K562 (cell line): ENCODE results near the gene IFITM2. TPM values are rescaled to one million over a fixed set of nuclear protein-coding genes. Genes with fewer than 3 reads are reported as not detected.

Experiments
- KDM2B ChIP-seq: fragments of 250-450 bp; sonication (Bioruptor Pico); IDR thresholded peaks from 2 replicates; pipeline ENCODE4 v1.8.0; 2021; ENCODE audit warnings: mild to moderate bottlenecking, moderate library complexity
- NUFIP1 ChIP-seq: fragments of 450-650 bp; IDR thresholded peaks from 2 replicates; pipeline ENCODE4 v1.6.1; 2018; ENCODE audit not compliant: partially characterized antibody
- POLR2G ChIP-seq: fragments of 200-400 bp; formaldehyde crosslinking; IDR thresholded peaks from 2 replicates; pipeline ENCODE4 v1.6.1; 2017; ENCODE audit warnings: low read depth, mild to moderate bottlenecking, antibody characterized with exemption, low read length, moderate library complexity
- PPARD ChIP-seq: fragments of 250-450 bp; sonication (Bioruptor Pico); IDR thresholded peaks from 2 replicates; pipeline ENCODE4 v1.8.0; 2022; ENCODE audit warnings: inconsistent platforms, mild to moderate bottlenecking, moderate library complexity
- SRF ChIP-seq, 2 experiments: fragments of 250-450, 450-650 bp in 1 of 2; sonication (Bioruptor Pico) in 1 of 2; sonication (generic) in 1 of 2; formaldehyde crosslinking; IDR thresholded peaks; 2 replicates each; pipeline versions ENCODE4 v1.5.0 to v1.5.1; 2020 to 2022; ENCODE audit warnings: mild to moderate bottlenecking in 1 of 2, missing genetic modification reagents in 1 of 2
- ZC3H11A ChIP-seq: IDR thresholded peaks from 2 replicates; pipeline ENCODE4 v1.6.1; 2012; ENCODE audit warnings: low read depth, low read length, improper control_type of control experiment
- ZNF76 ChIP-seq: fragments of 250-450 bp; sonication (Bioruptor Pico); IDR thresholded peaks from 2 replicates; pipeline ENCODE4 v1.4.0; 2020; ENCODE audit warnings: mild to moderate bottlenecking, moderate library complexity, borderline replicate concordance
- polyA plus RNA-seq, 8 experiments: library from polyadenylated mRNA; depleted of rRNA in 4 of 8; stranded (reverse) in 5 of 8; unstranded in 3 of 8; fragments of >200 nt; fragmentation: Nextera tagmentation in 2 of 8; fragmentation: Illumina TruSeq in 1 of 8; extraction: Ambion mirVana in 2 of 8; extraction: Trizol in 1 of 8; gene quantifications; 2 replicates each; pipeline versions ENCODE4 v1.2.1 to v1.2.3, GENCODE V29; 2011 to 2014; ENCODE audit warnings: inconsistent platforms in 1 of 8, missing spikeins in 1 of 8
- total RNA-seq, 7 experiments: library from RNA; depleted of rRNA in 6 of 7; stranded (reverse); fragments of >200 nt in 6 of 7; fragmentation: Illumina TruSeq in 2 of 7; extraction: Trizol in 2 of 7; gene quantifications; 2 replicates each; pipeline versions ENCODE4 v1.2.1 to v1.2.3, GENCODE V29; 2011 to 2021; ENCODE audit warnings: low replicate concordance in 1 of 7
- TF ChIP-seq, protein P1 (sequence below), 2 experiments: fragments of 450-650 bp; formaldehyde crosslinking in 1 of 2; IDR thresholded peaks; 2 replicates each; pipeline versions ENCODE4 v1.4.0 to v1.6.1; 2014 to 2020; ENCODE audit warnings: mild to moderate bottlenecking in 2 of 2, borderline replicate concordance in 1 of 2, low read depth in 1 of 2
- TF ChIP-seq, protein P2 (sequence below): fragments of 450-650 bp; IDR thresholded peaks from 2 replicates; pipeline ENCODE4 v1.6.1; 2016
- TF ChIP-seq, protein P3 (sequence below): fragments of 250-450 bp; sonication (Bioruptor Pico); IDR thresholded peaks from 2 replicates; pipeline ENCODE4 v1.8.0; 2022; ENCODE audit warnings: inconsistent platforms, mild to moderate bottlenecking, moderate library complexity, borderline replicate concordance
- TF ChIP-seq, protein P4 (sequence below): fragments of 250-450 bp; sonication (Bioruptor Pico); IDR thresholded peaks from 2 replicates; pipeline ENCODE4 v1.5.0; 2020; ENCODE audit warnings: mild to moderate bottlenecking
- TF ChIP-seq, protein P5 (sequence below): sonication (generic); formaldehyde crosslinking; IDR thresholded peaks from 2 replicates; pipeline ENCODE4 v1.8.1; 2023; ENCODE audit warnings: mild to moderate bottlenecking, missing genetic modification reagents

Gene IFITM2
- total and polyA plus RNA-seq, 9 of the 15 experiments (the other 6 are each of a cell fraction or from before 2014, with no cell fraction given): 52.8 to 4,872 (median 356) TPM

DNA sequence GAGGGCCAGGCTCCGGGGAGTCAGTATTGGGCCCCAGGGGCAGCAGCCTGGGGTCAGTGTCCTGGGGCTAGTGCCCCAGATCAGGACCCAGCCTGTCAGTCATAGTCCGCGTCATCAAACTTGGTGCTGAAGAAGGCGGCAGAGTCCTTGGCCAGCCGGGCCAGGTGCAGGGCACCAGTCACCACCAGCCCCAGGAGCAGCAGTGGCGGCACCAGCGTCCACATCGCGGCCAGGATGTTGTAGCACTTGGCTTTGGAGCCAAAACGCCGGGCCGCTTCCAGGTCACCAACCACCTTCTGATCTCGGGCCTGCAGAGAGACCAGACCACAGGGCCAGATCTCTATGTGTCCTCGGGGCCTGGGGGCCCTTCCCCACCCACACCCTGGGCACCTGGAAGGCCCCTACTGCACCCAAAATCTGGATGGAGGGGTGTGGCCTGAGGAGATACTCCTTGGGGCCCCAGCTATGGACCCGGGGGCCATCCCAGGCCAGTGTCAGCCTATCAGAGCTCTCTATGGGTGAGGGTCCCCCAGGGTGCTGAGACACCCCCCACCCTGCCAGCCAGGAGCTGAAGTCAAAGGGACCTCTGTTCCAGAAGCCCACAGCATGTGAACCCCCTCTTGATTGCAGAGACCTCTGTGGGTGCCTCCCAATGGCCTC lies 9.1 kb upstream of the IFITM2 start (continued):
- TF ChIP-seq, protein P1, sequence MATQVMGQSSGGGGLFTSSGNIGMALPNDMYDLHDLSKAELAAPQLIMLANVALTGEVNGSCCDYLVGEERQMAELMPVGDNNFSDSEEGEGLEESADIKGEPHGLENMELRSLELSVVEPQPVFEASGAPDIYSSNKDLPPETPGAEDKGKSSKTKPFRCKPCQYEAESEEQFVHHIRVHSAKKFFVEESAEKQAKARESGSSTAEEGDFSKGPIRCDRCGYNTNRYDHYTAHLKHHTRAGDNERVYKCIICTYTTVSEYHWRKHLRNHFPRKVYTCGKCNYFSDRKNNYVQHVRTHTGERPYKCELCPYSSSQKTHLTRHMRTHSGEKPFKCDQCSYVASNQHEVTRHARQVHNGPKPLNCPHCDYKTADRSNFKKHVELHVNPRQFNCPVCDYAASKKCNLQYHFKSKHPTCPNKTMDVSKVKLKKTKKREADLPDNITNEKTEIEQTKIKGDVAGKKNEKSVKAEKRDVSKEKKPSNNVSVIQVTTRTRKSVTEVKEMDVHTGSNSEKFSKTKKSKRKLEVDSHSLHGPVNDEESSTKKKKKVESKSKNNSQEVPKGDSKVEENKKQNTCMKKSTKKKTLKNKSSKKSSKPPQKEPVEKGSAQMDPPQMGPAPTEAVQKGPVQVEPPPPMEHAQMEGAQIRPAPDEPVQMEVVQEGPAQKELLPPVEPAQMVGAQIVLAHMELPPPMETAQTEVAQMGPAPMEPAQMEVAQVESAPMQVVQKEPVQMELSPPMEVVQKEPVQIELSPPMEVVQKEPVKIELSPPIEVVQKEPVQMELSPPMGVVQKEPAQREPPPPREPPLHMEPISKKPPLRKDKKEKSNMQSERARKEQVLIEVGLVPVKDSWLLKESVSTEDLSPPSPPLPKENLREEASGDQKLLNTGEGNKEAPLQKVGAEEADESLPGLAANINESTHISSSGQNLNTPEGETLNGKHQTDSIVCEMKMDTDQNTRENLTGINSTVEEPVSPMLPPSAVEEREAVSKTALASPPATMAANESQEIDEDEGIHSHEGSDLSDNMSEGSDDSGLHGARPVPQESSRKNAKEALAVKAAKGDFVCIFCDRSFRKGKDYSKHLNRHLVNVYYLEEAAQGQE (IDR thresholded peaks at IDR 0.05; ENCODE audit: borderline replicate concordance): no peak
- TF ChIP-seq, protein P1 (CRISPR knock-in tag; IDR thresholded peaks at IDR 0.05; ENCODE audit: low read depth): 0 out of 2 replicates have a peak, but pooled peaks have one; percentile 32
- no peak for TF ChIP-seq PPARD
- TF ChIP-seq, protein P2, sequence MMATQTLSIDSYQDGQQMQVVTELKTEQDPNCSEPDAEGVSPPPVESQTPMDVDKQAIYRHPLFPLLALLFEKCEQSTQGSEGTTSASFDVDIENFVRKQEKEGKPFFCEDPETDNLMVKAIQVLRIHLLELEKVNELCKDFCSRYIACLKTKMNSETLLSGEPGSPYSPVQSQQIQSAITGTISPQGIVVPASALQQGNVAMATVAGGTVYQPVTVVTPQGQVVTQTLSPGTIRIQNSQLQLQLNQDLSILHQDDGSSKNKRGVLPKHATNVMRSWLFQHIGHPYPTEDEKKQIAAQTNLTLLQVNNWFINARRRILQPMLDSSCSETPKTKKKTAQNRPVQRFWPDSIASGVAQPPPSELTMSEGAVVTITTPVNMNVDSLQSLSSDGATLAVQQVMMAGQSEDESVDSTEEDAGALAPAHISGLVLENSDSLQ: 0 out of 2 replicates have a peak, but pooled peaks have one; percentile 50
- no peak for TF ChIP-seq ZC3H11A
- peak; percentile 71 for TF ChIP-seq POLR2G
- TF ChIP-seq, protein P3, sequence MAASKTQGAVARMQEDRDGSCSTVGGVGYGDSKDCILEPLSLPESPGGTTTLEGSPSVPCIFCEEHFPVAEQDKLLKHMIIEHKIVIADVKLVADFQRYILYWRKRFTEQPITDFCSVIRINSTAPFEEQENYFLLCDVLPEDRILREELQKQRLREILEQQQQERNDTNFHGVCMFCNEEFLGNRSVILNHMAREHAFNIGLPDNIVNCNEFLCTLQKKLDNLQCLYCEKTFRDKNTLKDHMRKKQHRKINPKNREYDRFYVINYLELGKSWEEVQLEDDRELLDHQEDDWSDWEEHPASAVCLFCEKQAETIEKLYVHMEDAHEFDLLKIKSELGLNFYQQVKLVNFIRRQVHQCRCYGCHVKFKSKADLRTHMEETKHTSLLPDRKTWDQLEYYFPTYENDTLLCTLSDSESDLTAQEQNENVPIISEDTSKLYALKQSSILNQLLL (CRISPR knock-in tag): no peak
- no peak for TF ChIP-seq KDM2B (CRISPR knock-in tag)
- no peak for TF ChIP-seq ZNF76
- TF ChIP-seq, protein P4, sequence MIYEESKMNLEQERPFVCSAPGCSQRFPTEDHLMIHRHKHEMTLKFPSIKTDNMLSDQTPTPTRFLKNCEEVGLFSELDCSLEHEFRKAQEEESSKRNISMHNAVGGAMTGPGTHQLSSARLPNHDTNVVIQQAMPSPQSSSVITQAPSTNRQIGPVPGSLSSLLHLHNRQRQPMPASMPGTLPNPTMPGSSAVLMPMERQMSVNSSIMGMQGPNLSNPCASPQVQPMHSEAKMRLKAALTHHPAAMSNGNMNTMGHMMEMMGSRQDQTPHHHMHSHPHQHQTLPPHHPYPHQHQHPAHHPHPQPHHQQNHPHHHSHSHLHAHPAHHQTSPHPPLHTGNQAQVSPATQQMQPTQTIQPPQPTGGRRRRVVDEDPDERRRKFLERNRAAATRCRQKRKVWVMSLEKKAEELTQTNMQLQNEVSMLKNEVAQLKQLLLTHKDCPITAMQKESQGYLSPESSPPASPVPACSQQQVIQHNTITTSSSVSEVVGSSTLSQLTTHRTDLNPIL (CRISPR knock-in tag): no peak
- TF ChIP-seq, protein P5, sequence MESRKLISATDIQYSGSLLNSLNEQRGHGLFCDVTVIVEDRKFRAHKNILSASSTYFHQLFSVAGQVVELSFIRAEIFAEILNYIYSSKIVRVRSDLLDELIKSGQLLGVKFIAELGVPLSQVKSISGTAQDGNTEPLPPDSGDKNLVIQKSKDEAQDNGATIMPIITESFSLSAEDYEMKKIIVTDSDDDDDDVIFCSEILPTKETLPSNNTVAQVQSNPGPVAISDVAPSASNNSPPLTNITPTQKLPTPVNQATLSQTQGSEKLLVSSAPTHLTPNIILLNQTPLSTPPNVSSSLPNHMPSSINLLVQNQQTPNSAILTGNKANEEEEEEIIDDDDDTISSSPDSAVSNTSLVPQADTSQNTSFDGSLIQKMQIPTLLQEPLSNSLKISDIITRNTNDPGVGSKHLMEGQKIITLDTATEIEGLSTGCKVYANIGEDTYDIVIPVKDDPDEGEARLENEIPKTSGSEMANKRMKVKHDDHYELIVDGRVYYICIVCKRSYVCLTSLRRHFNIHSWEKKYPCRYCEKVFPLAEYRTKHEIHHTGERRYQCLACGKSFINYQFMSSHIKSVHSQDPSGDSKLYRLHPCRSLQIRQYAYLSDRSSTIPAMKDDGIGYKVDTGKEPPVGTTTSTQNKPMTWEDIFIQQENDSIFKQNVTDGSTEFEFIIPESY (CRISPR knock-in tag): peak; percentile 93
- TF ChIP-seq NUFIP1: no peak
- TF ChIP-seq SRF (CRISPR knock-in tag; IDR thresholded peaks at IDR 0.05): no peak
